ENCODE results near the gene SOCS3. TPM values are rescaled to one million over a fixed set of nuclear protein-coding genes. Genes with fewer than 3 reads are reported as not detected.

Gene SOCS3
- total RNA-seq, 2 experiments from 2014 or later = not detected

DNA sequence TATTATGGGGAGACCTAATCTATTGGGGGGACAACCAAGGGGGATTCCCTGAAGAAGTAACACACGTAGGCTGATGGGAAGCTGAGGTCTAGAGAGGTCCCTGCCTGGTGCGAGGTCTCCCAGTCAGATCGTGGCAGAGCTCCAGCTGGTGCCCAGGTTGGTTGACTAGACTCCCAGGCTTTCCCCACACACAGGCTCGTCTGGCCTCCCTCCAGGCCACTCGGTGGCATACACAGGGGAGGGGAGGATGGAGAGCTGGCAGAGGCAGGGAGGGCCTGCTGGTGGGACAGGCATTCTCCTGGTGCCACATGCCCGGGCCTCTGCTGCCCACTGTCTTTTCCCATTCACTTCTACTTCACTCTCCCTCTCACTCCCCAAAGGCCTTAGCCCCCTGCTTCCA, 8.5 kb upstream of the SOCS3 start:
- intact Hi-C loops (cut with micrococcal nuclease; ENCODE audit: unreplicated experiment) = loop anchor here (10.0 kb wide), 1 partner anchor 336 kb away; no protein-coding TSS in a partner anchor
- no TSS peak for BruUV-seq (replicated peaks)
- Histone ChIP-seq H3K36me3 (ENCODE audit: insufficient read depth, low read length) (no peaks in the 10 kb centered on the region), H3K4me3 (ENCODE audit: low read depth, low read length, poor library complexity, severe bottlenecking) (no peak overlapping the region), H3K4me2 (ENCODE audit: low read length) (no peak overlapping the region), H3K79me2 (ENCODE audit: insufficient read depth, low read depth, low read length) (no peaks in the 10 kb centered on the region), H4K20me1 (ENCODE audit: insufficient read depth, low read length) (no peaks in the 10 kb centered on the region), H3K9me2 (ENCODE audit: insufficient read depth, low read length) (no peaks in the 10 kb centered on the region), H3K4me1 (ENCODE audit: insufficient read depth, low read length, poor library complexity, severe bottlenecking) (no peaks in the 10 kb centered on the region), H3K9me3 (ENCODE audit: low read length) (no peaks in the 10 kb centered on the region), H2AFZ (ENCODE audit: low read length) (no peak overlapping the region), H3K27ac (ENCODE audit: low read depth, low read length, poor library complexity, severe bottlenecking) (no peak overlapping the region)
- ChIA-PET CTCF (ENCODE audit: unreplicated experiment) (interaction anchor here (0.6 kb wide), 1 partner anchor 17 kb away, joined by 3 read pairs; no protein-coding TSS in a partner anchor), POLR2A (interaction anchor here (0.5 kb wide), 1 partner anchor 220 kb away, joined by 3 read pairs; no protein-coding TSS in a partner anchor)
- TF ChIP-seq, protein P1, sequence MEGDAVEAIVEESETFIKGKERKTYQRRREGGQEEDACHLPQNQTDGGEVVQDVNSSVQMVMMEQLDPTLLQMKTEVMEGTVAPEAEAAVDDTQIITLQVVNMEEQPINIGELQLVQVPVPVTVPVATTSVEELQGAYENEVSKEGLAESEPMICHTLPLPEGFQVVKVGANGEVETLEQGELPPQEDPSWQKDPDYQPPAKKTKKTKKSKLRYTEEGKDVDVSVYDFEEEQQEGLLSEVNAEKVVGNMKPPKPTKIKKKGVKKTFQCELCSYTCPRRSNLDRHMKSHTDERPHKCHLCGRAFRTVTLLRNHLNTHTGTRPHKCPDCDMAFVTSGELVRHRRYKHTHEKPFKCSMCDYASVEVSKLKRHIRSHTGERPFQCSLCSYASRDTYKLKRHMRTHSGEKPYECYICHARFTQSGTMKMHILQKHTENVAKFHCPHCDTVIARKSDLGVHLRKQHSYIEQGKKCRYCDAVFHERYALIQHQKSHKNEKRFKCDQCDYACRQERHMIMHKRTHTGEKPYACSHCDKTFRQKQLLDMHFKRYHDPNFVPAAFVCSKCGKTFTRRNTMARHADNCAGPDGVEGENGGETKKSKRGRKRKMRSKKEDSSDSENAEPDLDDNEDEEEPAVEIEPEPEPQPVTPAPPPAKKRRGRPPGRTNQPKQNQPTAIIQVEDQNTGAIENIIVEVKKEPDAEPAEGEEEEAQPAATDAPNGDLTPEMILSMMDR (conservative IDR thresholded peaks at IDR 0.05; ENCODE audit: low read length) = no peak
- TF ChIP-seq EZH2phosphoT487 (IDR thresholded peaks at IDR 0.05; ENCODE audit: borderline replicate concordance, low read depth, low read length) = no peak
- no peak for DNase-seq (ENCODE audit: low spot score)

DNA sequence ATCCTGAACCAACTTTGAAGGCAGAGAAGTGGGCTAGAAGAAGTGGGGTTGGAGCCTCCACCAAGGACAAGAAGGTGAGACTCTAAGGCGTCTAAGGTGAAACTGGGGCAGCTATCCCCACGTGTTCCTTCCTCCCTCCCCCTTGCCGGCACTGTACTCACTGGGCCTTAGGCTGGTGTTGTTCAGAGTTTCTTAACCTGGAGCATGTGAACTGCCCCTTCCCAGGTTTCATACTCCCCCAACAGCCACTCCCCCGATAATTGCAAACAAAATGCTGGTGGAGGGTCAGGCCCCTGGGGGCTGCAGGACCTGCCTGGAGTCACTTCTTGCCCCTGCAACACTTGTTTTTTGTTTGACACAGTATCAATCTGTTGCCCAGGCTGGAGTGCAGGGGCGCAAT, 7.3 kb upstream of the SOCS3 start:
- TF ChIP-seq, protein P1 (conservative IDR thresholded peaks at IDR 0.05; ENCODE audit: low read length) = no peak
- TF ChIP-seq EZH2phosphoT487 (IDR thresholded peaks at IDR 0.05; ENCODE audit: borderline replicate concordance, low read depth, low read length) = no peak
- BruUV-seq (replicated peaks) = no TSS peak
- intact Hi-C loops (cut with micrococcal nuclease; ENCODE audit: unreplicated experiment) = loop anchor here (10.0 kb wide), 1 partner anchor 338 kb away; no protein-coding TSS in a partner anchor

DNA sequence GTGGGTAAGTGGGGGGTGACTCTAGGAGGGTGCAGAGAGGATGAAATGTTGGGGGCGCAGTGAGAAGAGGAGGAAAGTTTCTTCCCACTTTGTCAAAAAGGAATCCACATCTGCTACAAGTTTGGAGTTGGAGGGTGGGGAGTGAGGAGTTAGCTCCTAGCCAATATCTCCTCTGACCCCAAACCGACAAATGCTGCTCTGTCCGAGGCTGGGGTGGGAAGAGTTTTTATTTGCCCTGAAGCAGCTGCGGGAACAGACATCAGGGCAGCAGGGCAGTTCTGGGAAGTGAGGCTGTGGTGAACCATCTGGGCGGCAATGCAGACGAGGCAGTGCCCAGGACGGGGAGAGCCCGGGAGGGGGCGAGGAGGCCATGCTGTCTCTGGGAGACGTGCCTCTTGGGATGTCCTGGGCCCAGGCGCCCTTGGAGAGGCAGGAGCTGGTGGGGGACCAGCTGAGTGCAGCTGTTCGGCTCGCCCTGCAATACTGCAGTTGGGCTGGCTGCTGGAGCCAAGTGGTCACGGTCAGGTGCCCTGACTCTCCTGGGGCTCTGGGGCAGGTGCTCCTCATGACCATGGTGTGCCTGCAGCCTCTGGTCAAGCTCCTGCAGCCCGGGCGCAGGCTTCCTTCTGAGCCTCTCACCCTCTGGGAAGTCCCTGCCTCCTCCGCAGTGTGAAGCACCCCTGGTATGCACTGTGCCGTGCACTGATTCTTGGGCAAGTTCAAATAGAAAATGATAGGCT, 6.4 kb upstream of the SOCS3 start:
- TF ChIP-seq EZH2phosphoT487 (IDR thresholded peaks at IDR 0.05; ENCODE audit: borderline replicate concordance, low read depth, low read length) = no peak
- TF ChIP-seq, protein P1 (conservative IDR thresholded peaks at IDR 0.05; ENCODE audit: low read length) = no peak
- no TSS peak for BruUV-seq (replicated peaks)
- CTCF ChIA-PET (ENCODE audit: unreplicated experiment) = no interaction called here

More for the DNA sequence above, 7.3 kb upstream of the SOCS3 start:
- Histone ChIP-seq H3K27ac (ENCODE audit: low read depth, low read length, poor library complexity, severe bottlenecking) (no peak overlapping the region), H3K9me3 (ENCODE audit: low read length) (no peaks in the 10 kb centered on the region), H3K79me2 (ENCODE audit: insufficient read depth, low read depth, low read length) (no peaks in the 10 kb centered on the region), H3K9me2 (ENCODE audit: insufficient read depth, low read length) (no peaks in the 10 kb centered on the region), H3K36me3 (ENCODE audit: insufficient read depth, low read length) (no peaks in the 10 kb centered on the region), H3K4me1 (ENCODE audit: insufficient read depth, low read length, poor library complexity, severe bottlenecking) (no peaks in the 10 kb centered on the region), H4K20me1 (ENCODE audit: insufficient read depth, low read length) (no peaks in the 10 kb centered on the region), H3K4me2 (ENCODE audit: low read length) (no peak overlapping the region), H3K4me3 (ENCODE audit: low read depth, low read length, poor library complexity, severe bottlenecking) (no peak overlapping the region), H2AFZ (ENCODE audit: low read length) (no peak overlapping the region)
- DNase-seq (ENCODE audit: low spot score) = no peak
- ChIA-PET POLR2A (no interaction called here), CTCF (ENCODE audit: unreplicated experiment) (no interaction called here)

More for the DNA sequence above, 6.4 kb upstream of the SOCS3 start:
- intact Hi-C loops (cut with micrococcal nuclease; ENCODE audit: unreplicated experiment) = loop anchor here (10.0 kb wide), 1 partner anchor 339 kb away; no protein-coding TSS in a partner anchor
- H3K27ac ChIP-seq (ENCODE audit: low read depth, low read length, poor library complexity, severe bottlenecking) = no peak overlapping the region
- no peaks in the 10 kb centered on the region for H3K36me3 ChIP-seq (ENCODE audit: insufficient read depth, low read length)
- no peaks in the 10 kb centered on the region for H4K20me1 ChIP-seq (ENCODE audit: insufficient read depth, low read length)
- H3K4me3 ChIP-seq (ENCODE audit: low read depth, low read length, poor library complexity, severe bottlenecking) = no peak overlapping the region
- H3K4me2 ChIP-seq (ENCODE audit: low read length) = no peak overlapping the region
- POLR2A ChIA-PET = no interaction called here
- no peaks in the 10 kb centered on the region for H3K9me2 ChIP-seq (ENCODE audit: insufficient read depth, low read length)
- no peak overlapping the region for H2AFZ ChIP-seq (ENCODE audit: low read length)
- H3K9me3 ChIP-seq (ENCODE audit: low read length) = no peaks in the 10 kb centered on the region
- H3K79me2 ChIP-seq (ENCODE audit: insufficient read depth, low read depth, low read length) = no peaks in the 10 kb centered on the region
- no peak for DNase-seq (ENCODE audit: low spot score)
- no peaks in the 10 kb centered on the region for H3K4me1 ChIP-seq (ENCODE audit: insufficient read depth, low read length, poor library complexity, severe bottlenecking)

Measured in OCI-LY7 (cell line).